Upper lobe of right lung (tissue), 1 donor: ENCODE results near the gene WAPL. TPM values are rescaled to one million over a fixed set of nuclear protein-coding genes. Genes with fewer than 3 reads are reported as not detected.

Experiments
- ATAC-seq: fragments of 200-7000 bp; cut with Tn5 transposase; one replicate; pipeline ENCODE4 v1.9.1; 2020; ENCODE audit warnings: mild to moderate bottlenecking, moderate library complexity
- DNase-seq: peaks from one replicate; pipeline ENCODE4 v3.0.0-alpha.2; 2020
- H3K27ac ChIP-seq: fragments of 200-600 bp; one replicate; pipeline ENCODE4 v1.8.0; 2022
- H3K27me3 ChIP-seq: fragments of 200-600 bp; one replicate; pipeline ENCODE4 v1.8.0; 2022; ENCODE audit warnings: mild to moderate bottlenecking
- H3K36me3 ChIP-seq: fragments of 200-600 bp; one replicate; pipeline ENCODE4 v1.8.0; 2022
- H3K4me1 ChIP-seq: fragments of 200-600 bp; one replicate; pipeline ENCODE4 v1.8.0; 2022
- H3K4me3 ChIP-seq: fragments of 200-600 bp; one replicate; pipeline ENCODE4 v1.8.0; 2022; ENCODE audit warnings: mild to moderate bottlenecking
- H3K9me3 ChIP-seq: fragments of 200-600 bp; one replicate; pipeline ENCODE4 v1.8.0; 2022
- CTCF ChIP-seq: fragments of 200-600 bp; IDR thresholded peaks from one replicate; pipeline ENCODE4 v1.8.0; 2022; ENCODE audit warnings: antibody characterized with exemption
- intact Hi-C: fragments of 100-400 bp; cut with DNase I; formaldehyde crosslinking; loops from one replicate; pipeline ENCODE4 v1.11.0; 2022
- total RNA-seq: library from RNA; stranded (reverse); fragmentation: NEBNext Ultra II Directional; extraction: Animal tissue kit (Norgen Biotek cat#: 25700); gene quantifications from one replicate; pipeline ENCODE4 v1.2.1, GENCODE V29; 2021
- donor health status: DM: no; HTN: yes; CAD: no; lungs with severe emphysema.

WAPL gene
- total RNA-seq, 1 donor from 2014 or later, result 35.1 TPM

- Histone ChIP-seq H3K4me1 (peaks cover 7% of the 10 kb centered on the region), H3K9me3 (no peaks in the 10 kb centered on the region), H3K27me3 (peaks cover 53% of the 10 kb centered on the region), H3K27ac (no peak overlapping the region), H3K4me3 (no peak overlapping the region), H3K36me3 (no peaks in the 10 kb centered on the region)
- intact Hi-C loops, result no loop called here
- DNase-seq (peak; percentile 6), ATAC-seq (no peak)
- TF ChIP-seq CTCF, result no peak
Measured at GRCh38 chr10:86385806-86386205, 135.8 kb downstream of the WAPL start.

Other genes with a start within 250 kb of the WAPL start
- gene GRID1, start 155.0 kb downstream of the WAPL start, total RNA-seq, result 3.0 TPM
- gene OPN4, start 132.8 kb upstream of the WAPL start, total RNA-seq, result not detected
- gene LDB3, start 146.7 kb upstream of the WAPL start, total RNA-seq, result 2.5 TPM
- 41.2 TPM for gene BMPR1A, start 234.8 kb upstream of the WAPL start, total RNA-seq